ENCODE results near the gene ZNF229.

- TF ChIP-seq SNAI2 (CRISPR knock-in tag; IDR thresholded peaks at IDR 0.05) (no peak), ZFP3 (CRISPR knock-in tag; IDR thresholded peaks at IDR 0.05) (no peak), TOX (CRISPR knock-in tag; IDR thresholded peaks at IDR 0.05; ENCODE audit: borderline replicate concordance) (no peak), ZNF8 (CRISPR knock-in tag; IDR thresholded peaks at IDR 0.05) (no peak), CSRNP3 (CRISPR knock-in tag; IDR thresholded peaks at IDR 0.05) (no peak), PATZ1 (CRISPR knock-in tag; IDR thresholded peaks at IDR 0.05; ENCODE audit: borderline replicate concordance) (no peak), BACH2 (CRISPR knock-in tag; IDR thresholded peaks at IDR 0.05; ENCODE audit: borderline replicate concordance) (no peak), ZFP30 (CRISPR knock-in tag; IDR thresholded peaks at IDR 0.05) (no peak), ZNF70 (CRISPR knock-in tag; IDR thresholded peaks at IDR 0.05) (no peak), CREB5 (CRISPR knock-in tag; IDR thresholded peaks at IDR 0.05; ENCODE audit: low read depth) (no peak), TCF4 (CRISPR knock-in tag; IDR thresholded peaks at IDR 0.05; ENCODE audit: borderline replicate concordance) (no peak), OSR1 (CRISPR knock-in tag; IDR thresholded peaks at IDR 0.05) (no peak)
These were observed 3.4 kb upstream of the ZNF229 start for GRCh38 chr19:44451687-44452086.
